CD4-positive, alpha-beta T cell (primary cell): Measurements from ENCODE around the gene PRKAG1. TPM values are rescaled to one million over a fixed set of nuclear protein-coding genes. Genes with fewer than 3 reads are reported as not detected.

Experiments used
- ATAC-seq: fragments of 200-7000 bp; cut with Tn5 transposase; one replicate; pipeline ENCODE4 v1.10.0; 2022; ENCODE audit warnings: mild to moderate bottlenecking; ENCODE audit not compliant: poor library complexity
- CTCF ChIA-PET: fragments of 350-600 bp; sonication (Branson Sonifier 250); formaldehyde crosslinking; loops from one replicate; lab custom pipeline; 2021; ENCODE audit warnings: antibody characterized with exemption, inconsistent platforms; lab: Charles Lee
- POLR2A ChIA-PET: fragments of 350-600 bp; sonication (Branson Sonifier 250); formaldehyde crosslinking; loops from one replicate; lab custom pipeline; 2021; ENCODE audit warnings: antibody characterized with exemption, inconsistent platforms; lab: Charles Lee
- DNase-seq, 14 experiments: peaks; one replicate each; pipeline ENCODE4 v3.0.0-alpha.2; 2013 to 2020; ENCODE audit warnings: mixed read lengths in 2 of 14
- H3K27ac ChIP-seq, 2 donors: one replicate each; pipeline versions ENCODE4 v1.5.1 to v1.7.0; 2013; ENCODE audit warnings: low read length in 2 of 2, low read depth in 1 of 2, mild to moderate bottlenecking in 1 of 2
- H3K27me3 ChIP-seq, 2 experiments: 1 replicate in 1 of 2; 2 replicates in 1 of 2; pipeline versions ENCODE4 v1.6.1 to v1.7.0; 2013; ENCODE audit warnings: low read length in 2 of 2, control low read depth in 1 of 2, mild to moderate bottlenecking in 1 of 2, moderate library complexity in 1 of 2; ENCODE audit not compliant: insufficient read depth in 2 of 2, control insufficient read depth in 1 of 2
- H3K36me3 ChIP-seq: one replicate; pipeline ENCODE4 v1.6.1; 2013; ENCODE audit warnings: low read length, control low read depth; ENCODE audit not compliant: insufficient read depth
- H3K4me1 ChIP-seq: one replicate; pipeline ENCODE4 v1.6.1; 2013; ENCODE audit warnings: low read length, control low read depth; ENCODE audit not compliant: insufficient read depth
- H3K4me3 ChIP-seq: one replicate; pipeline ENCODE4 v1.5.1; 2013; ENCODE audit warnings: mild to moderate bottlenecking, low read length, moderate library complexity
- H3K9me3 ChIP-seq, 2 experiments: 1 replicate in 1 of 2; 2 replicates in 1 of 2; pipeline versions ENCODE4 v1.6.1 to v1.7.0; 2013; ENCODE audit warnings: low read length in 2 of 2, mild to moderate bottlenecking in 2 of 2, control low read depth in 1 of 2, moderate library complexity in 1 of 2; ENCODE audit not compliant: control insufficient read depth in 1 of 2, insufficient read depth in 1 of 2
- H3K27ac Mint-ChIP-seq: one replicate; pipeline ENCODE4 v1.8.0; 2020; ENCODE audit warnings: mixed read lengths
- H3K27me3 Mint-ChIP-seq: one replicate; pipeline ENCODE4 v1.8.0; 2021; ENCODE audit warnings: mixed read lengths
- H3K36me3 Mint-ChIP-seq: one replicate; pipeline ENCODE4 v1.8.0; 2021; ENCODE audit warnings: low read depth, mixed read lengths
- H3K4me1 Mint-ChIP-seq: one replicate; pipeline ENCODE4 v1.8.0; 2021; ENCODE audit warnings: low read depth, mixed read lengths
- H3K4me3 Mint-ChIP-seq: one replicate; pipeline ENCODE4 v1.8.0; 2020; ENCODE audit warnings: mild to moderate bottlenecking, mixed read lengths
- H3K9me3 Mint-ChIP-seq: one replicate; pipeline ENCODE4 v1.8.0; 2020; ENCODE audit warnings: mixed read lengths
- CTCF ChIP-seq: fragments of 200-600 bp; IDR thresholded peaks from one replicate; pipeline ENCODE4 v1.8.0; 2022; ENCODE audit warnings: antibody characterized with exemption, mild to moderate bottlenecking
- intact Hi-C, 2 experiments: fragments of 100-400 bp; cut with DNase I in 1 of 2; cut with micrococcal nuclease in 1 of 2; formaldehyde crosslinking; loops; one replicate each; pipeline versions ENCODE4 v1.15.1 to v1.9.0; 2023 to 2025; cut with DNase I, micrococcal nuclease
- total RNA-seq, 174 experiments: library from RNA in 2 of 174; stranded (reverse) in 2 of 174; gene quantifications; one replicate each; pipeline ENCODE4 v1.2.3 and lab custom pipeline; 2021 to 2026

The PRKAG1 gene
- total RNA-seq, 2 experiments from 2014 or later: 34.6 to 38.2 TPM

DNA sequence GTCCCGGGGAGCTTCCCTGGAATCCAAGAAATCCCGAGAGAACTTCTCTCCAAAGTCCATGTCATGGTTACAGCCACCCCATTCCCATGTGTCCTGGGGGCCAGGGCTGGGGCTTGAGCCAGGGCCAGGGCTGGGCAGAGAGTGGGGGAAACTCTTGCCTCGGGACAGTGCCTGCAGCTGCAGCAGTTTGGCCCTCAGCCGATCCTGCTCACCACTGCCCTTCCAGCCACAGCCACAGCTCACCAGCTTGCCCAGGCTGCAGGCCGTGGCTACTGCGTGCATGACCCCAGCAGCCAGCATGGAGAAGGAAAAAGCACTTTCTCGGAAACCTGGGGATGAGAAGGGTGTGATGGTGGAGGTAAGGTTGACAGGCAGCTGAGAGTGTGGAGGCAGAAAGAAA lies 50.6 kb downstream of the PRKAG1 start:
- Mint-ChIP-seq H3K9me3 (no peaks in the 10 kb centered on the region), H3K27ac (no peak overlapping the region), H3K36me3 (no peaks in the 10 kb centered on the region), H3K4me1 (peaks cover 23% of the 10 kb centered on the region), H3K4me3 (no peak overlapping the region), H3K27me3 (peaks cover 34% of the 10 kb centered on the region)
- Histone ChIP-seq H3K27me3 (peaks cover 29 to 31% of the 10 kb centered on the region in 2 experiments), H3K4me3 (no peak overlapping the region), H3K36me3 (no peaks in the 10 kb centered on the region), H3K27ac (no peak overlapping the region), H3K9me3 (peaks cover 0 to 6% of the 10 kb centered on the region in 2 experiments), H3K4me1 (peaks cover 37% of the 10 kb centered on the region)
- no peak for TF ChIP-seq CTCF
- ATAC-seq (no peak), DNase-seq (no peak)
- CTCF ChIA-PET: interaction anchor here (4.0 to 5.7 kb wide), 2 partner anchors 10 to 20 kb away, joined by 22 to 34 read pairs; partner anchors contain the start of gene WNT1
- intact Hi-C loops: no loop called here
- POLR2A ChIA-PET: interaction anchor here (0.8 kb wide), 1 partner anchor 116 kb away, joined by 3 read pairs; the partner anchor contains the start of gene DDX23

DNA sequence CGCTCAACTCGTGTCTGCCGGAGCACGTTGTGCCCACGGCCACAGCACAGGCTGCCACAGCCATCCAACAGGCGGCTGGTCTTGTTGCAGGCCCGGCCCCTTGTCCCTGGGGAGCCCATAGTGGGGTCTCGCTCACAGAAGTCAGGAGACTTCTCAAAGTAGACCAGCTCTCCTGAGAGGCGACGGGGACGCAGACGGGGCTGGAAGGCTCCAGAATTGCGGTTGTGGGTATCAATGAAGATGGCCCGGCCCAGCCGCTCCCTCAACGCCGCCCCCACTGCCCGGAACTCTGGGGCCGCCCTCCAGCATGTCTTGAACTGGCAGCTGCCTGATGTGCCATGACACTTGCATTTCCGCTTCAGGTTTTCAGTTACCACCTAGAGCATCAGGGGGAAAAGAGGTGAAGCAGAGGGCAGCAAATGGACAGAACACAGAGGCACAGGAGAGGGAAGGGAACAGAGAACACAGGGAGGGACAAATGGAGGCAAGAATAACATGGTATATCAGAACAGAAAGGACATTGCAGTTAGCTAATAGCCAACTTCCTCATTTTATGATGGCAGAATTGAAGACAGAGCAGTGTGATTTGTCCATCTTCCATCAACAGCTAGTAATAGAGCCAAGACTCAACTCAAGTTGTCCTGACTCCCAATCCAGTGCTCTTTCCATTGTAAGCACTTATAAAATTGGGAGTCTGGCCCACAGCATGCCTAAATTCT lies 52.2 kb downstream of the PRKAG1 start:
- DNase-seq (no peak), ATAC-seq (no peak)
- CTCF ChIA-PET: interaction anchor here (1.8 to 5.7 kb wide), 3 partner anchors 12 to 41 kb away, joined by 5 to 34 read pairs (median 22); partner anchors contain the start of genes FKBP11 and WNT1
- peaks cover 17% of the 10 kb centered on the region for H3K27me3 Mint-ChIP-seq
- peaks cover 15% of the 10 kb centered on the region for H3K4me1 Mint-ChIP-seq
- H3K36me3 Mint-ChIP-seq: no peaks in the 10 kb centered on the region
- H3K27ac Mint-ChIP-seq: no peak overlapping the region
- H3K9me3 ChIP-seq: no peaks in the 10 kb centered on the region
- H3K36me3 ChIP-seq: no peaks in the 10 kb centered on the region
- peaks cover 25% of the 10 kb centered on the region for H3K4me1 ChIP-seq
- no peaks in the 10 kb centered on the region for H3K9me3 Mint-ChIP-seq
- no peak for TF ChIP-seq CTCF
- H3K27me3 ChIP-seq: peaks cover 14% of the 10 kb centered on the region in 2 experiments
- H3K4me3 ChIP-seq: no peak overlapping the region
- intact Hi-C loops: no loop called here
- POLR2A ChIA-PET: interaction anchor here (1.0 to 1.2 kb wide), 2 partner anchors 9 to 12 kb away, joined by 4 read pairs; partner anchors contain the start of genes ARF3 and WNT1
- no peak overlapping the region for H3K4me3 Mint-ChIP-seq
- H3K27ac ChIP-seq: no peak overlapping the region

DNA sequence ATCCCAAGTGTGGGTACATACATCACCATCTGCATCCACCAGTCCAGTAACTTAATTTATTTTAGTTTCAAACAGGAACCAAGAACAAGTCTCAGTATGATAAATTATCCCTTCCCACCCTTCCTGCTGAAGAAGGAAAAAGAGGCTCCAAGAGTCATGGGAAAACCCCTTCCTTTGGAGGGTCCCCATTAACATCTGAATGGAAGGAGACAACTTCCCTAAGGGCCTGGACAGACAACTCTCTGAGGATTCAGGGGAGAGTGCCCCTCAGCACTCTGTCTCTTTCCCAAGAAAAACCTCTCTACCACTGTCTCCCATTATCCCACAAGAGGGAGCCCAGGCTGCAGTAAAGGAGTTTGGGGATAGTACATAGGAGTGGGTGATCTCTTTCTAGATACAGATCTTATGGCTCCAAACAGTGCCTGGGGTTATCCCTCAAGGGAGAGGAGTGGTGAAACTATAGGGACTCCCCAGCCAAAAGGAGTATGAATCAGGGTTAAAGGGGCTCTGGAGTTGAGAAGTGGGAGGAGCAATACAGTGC lies 53.2 kb downstream of the PRKAG1 start:
- Mint-ChIP-seq H3K27me3 (peaks cover 14% of the 10 kb centered on the region), H3K9me3 (no peaks in the 10 kb centered on the region), H3K4me1 (peaks cover 5% of the 10 kb centered on the region), H3K36me3 (no peaks in the 10 kb centered on the region), H3K4me3 (no peak overlapping the region), H3K27ac (no peak overlapping the region)
- intact Hi-C loops: no loop called here
- no peak for DNase-seq
- no peak for ATAC-seq
- H3K9me3 ChIP-seq: no peaks in the 10 kb centered on the region
- ChIA-PET POLR2A (no interaction called here), CTCF (no interaction called here)
- no peak overlapping the region for H3K4me3 ChIP-seq
- H3K36me3 ChIP-seq: no peaks in the 10 kb centered on the region
- no peak for TF ChIP-seq CTCF
- peaks cover 15% of the 10 kb centered on the region for H3K4me1 ChIP-seq
- H3K27me3 ChIP-seq: peaks cover 4 to 5% of the 10 kb centered on the region in 2 experiments
- no peak overlapping the region for H3K27ac ChIP-seq
